Coronary artery (tissue), 2 donors: ENCODE measurements around the gene SEMA4D.

Source experiments
- DNase-seq: peaks from one replicate; pipeline ENCODE4 v3.0.0-alpha.2; 2017; ENCODE audit warnings: low spot score
- H3K27ac ChIP-seq, 2 donors: fragments of 200-600 bp; sonication (generic); one replicate each; pipeline ENCODE4 v1.5.1; 2016 to 2019
- H3K4me3 ChIP-seq: fragments of 200-600 bp; sonication (generic); 2 replicates; pipeline ENCODE4 v1.5.1; 2016; ENCODE audit warnings: mild to moderate bottlenecking, moderate library complexity
- CTCF ChIP-seq: fragments of 200-600 bp; sonication (generic); IDR thresholded peaks from one replicate; pipeline ENCODE4 v1.5.1; 2019; ENCODE audit warnings: antibody characterized with exemption

Gene SEMA4D

GRCh38 chr9:89378541-89378940, 119.4 kb downstream of the SEMA4D start:
- no peak for DNase-seq
- Histone ChIP-seq H3K27ac (no peak overlapping the region), H3K4me3 (no peak overlapping the region)
- TF ChIP-seq CTCF = no peak

GRCh38 chr9:89377411-89377810, 120.5 kb downstream of the SEMA4D start:
- TF ChIP-seq CTCF = no peak
- Histone ChIP-seq H3K4me3 (no peak overlapping the region), H3K27ac (no peak overlapping the region)
- DNase-seq = no peak

GRCh38 chr9:89376741-89377351, 121.1 kb downstream of the SEMA4D start:
- DNase-seq = no peak
- no peak for TF ChIP-seq CTCF
- no peak overlapping the region for H3K4me3 ChIP-seq
- no peak overlapping the region for H3K27ac ChIP-seq

DNA sequence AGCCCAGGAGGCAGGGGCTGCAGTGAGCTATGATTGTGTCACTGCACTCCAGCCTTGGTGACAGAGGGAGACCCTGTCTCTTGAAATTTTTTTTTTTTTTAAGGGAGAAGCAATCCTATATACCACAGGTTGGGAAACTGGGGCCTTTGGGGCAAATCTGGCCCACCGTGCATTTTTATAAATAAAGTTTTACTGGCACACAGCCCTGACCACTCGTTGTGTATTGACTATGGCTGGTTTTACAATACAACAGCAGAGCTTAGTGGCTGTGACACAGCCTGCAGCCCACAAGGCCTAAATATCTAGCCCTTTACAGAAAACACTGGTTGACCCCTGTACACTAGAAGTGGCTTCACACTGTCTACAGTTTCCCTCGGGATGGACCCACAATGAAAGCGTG, 121.6 kb downstream of the SEMA4D start:
- no peak for TF ChIP-seq CTCF
- Histone ChIP-seq H3K27ac (no peak overlapping the region), H3K4me3 (no peak overlapping the region)
- DNase-seq = no peak

- no peak for DNase-seq
- Histone ChIP-seq H3K4me3 (no peak overlapping the region), H3K27ac (no peak overlapping the region)
- TF ChIP-seq CTCF = no peak
These were observed 122.6 kb downstream of the SEMA4D start for GRCh38 chr9:89375191-89375760.

- no peak for TF ChIP-seq CTCF
- Histone ChIP-seq H3K4me3 (no peak overlapping the region), H3K27ac (no peak overlapping the region)
- DNase-seq = no peak
These were observed 123.7 kb downstream of the SEMA4D start for GRCh38 chr9:89374176-89374575.

DNA sequence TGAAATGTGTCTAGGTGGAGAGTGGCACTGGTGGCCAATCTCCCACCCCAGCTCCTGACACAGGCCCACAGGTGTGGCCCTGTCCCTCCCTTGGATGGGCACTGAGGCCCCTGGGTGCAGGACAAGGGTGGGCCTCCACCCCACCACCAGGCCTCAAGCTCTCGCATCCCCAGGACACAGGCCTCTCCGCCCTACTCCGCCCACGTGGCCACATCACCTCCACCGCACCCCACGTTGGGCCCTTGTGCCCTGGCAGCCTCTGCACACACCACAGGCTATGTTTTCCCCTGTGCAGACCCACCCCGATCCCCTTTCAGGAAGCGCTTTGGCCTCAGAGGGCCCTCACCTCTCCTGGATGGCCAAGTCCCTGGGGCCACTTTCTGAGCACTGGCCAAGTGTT, 124.9 kb downstream of the SEMA4D start:
- TF ChIP-seq CTCF = no peak
- no peak for DNase-seq
- no peak overlapping the region for H3K27ac ChIP-seq

More for the DNA sequence above, 124.9 kb downstream of the SEMA4D start:
- H3K4me3 ChIP-seq = no peak overlapping the region
